Endodermal cell (in vitro differentiated cells): Measurements from ENCODE around the gene NUDT16L1. TPM values are rescaled to one million over a fixed set of nuclear protein-coding genes. Genes with fewer than 3 reads are reported as not detected.

ENCODE experiments used
- DNase-seq: peaks from one replicate; pipeline ENCODE4 v3.0.0-alpha.2; 2017
- H3K27ac ChIP-seq: 2 replicates; pipeline ENCODE4 v1.5.1; 2013; ENCODE audit warnings: mild to moderate bottlenecking, low read depth, low read length, moderate library complexity
- H3K27me3 ChIP-seq: 2 replicates; pipeline ENCODE4 v1.6.1; 2013; ENCODE audit warnings: mild to moderate bottlenecking, low read length, moderate library complexity; ENCODE audit not compliant: insufficient read depth, control insufficient read depth, poor library complexity, severe bottlenecking
- H3K36me3 ChIP-seq: 2 replicates; pipeline ENCODE4 v1.7.0; 2013; ENCODE audit warnings: mild to moderate bottlenecking, low read length, moderate library complexity; ENCODE audit not compliant: control insufficient read depth, insufficient read depth
- H3K4me1 ChIP-seq: one replicate; pipeline ENCODE4 v1.7.0; 2013; ENCODE audit warnings: low read length; ENCODE audit not compliant: control insufficient read depth, insufficient read depth
- H3K4me3 ChIP-seq: 2 replicates; pipeline ENCODE4 v1.5.1; 2013; ENCODE audit warnings: mild to moderate bottlenecking, low read length, moderate library complexity
- H3K9ac ChIP-seq: 2 replicates; pipeline ENCODE4 v1.6.1; 2013; ENCODE audit warnings: mild to moderate bottlenecking, low read length, moderate library complexity; ENCODE audit not compliant: poor library complexity, severe bottlenecking; ENCODE audit errors: extremely low read depth
- H3K9me3 ChIP-seq: 2 replicates; pipeline ENCODE4 v1.6.1; 2013; ENCODE audit warnings: mild to moderate bottlenecking, low read length, moderate library complexity; ENCODE audit not compliant: control insufficient read depth
- H3K27ac Mint-ChIP-seq: 2 replicates; pipeline ENCODE4 v1.8.0; 2020; ENCODE audit warnings: mixed read lengths
- H3K27me3 Mint-ChIP-seq: 2 replicates; pipeline ENCODE4 v1.8.0; 2021; ENCODE audit warnings: mild to moderate bottlenecking, mixed read lengths; ENCODE audit not compliant: insufficient read depth
- H3K36me3 Mint-ChIP-seq: 2 replicates; pipeline ENCODE4 v1.8.0; 2020; ENCODE audit warnings: low read depth, mixed read lengths
- H3K4me1 Mint-ChIP-seq: 2 replicates; pipeline ENCODE4 v1.8.0; 2020; ENCODE audit warnings: mixed read lengths
- H3K4me3 Mint-ChIP-seq: 2 replicates; pipeline ENCODE4 v1.8.0; 2020; ENCODE audit warnings: mild to moderate bottlenecking, moderate library complexity, mixed read lengths
- H3K9me3 Mint-ChIP-seq: 2 replicates; pipeline ENCODE4 v1.8.0; 2020; ENCODE audit warnings: mild to moderate bottlenecking, mixed read lengths
- CTCF ChIP-seq: fragments of 200-600 bp; sonication (generic); conservative IDR thresholded peaks from 2 replicates; pipeline ENCODE4 v1.5.0; 2021; ENCODE audit warnings: antibody characterized with exemption, mild to moderate bottlenecking
- WGBS, 2 experiments: methylation state at CpG; one replicate each; pipeline versions ENCODE4 v1.1.5 to v1.1.7; 2013; ENCODE audit warnings: missing lambda C conversion rate in 2 of 2, mixed read lengths in 1 of 2; ENCODE audit not compliant: insufficient coverage in 1 of 2, insufficient read length in 1 of 2; 5-methylcytosine and 5-hydroxymethylcytosine counted together
- total RNA-seq, 2 donors: library from RNA; stranded (reverse); fragmentation: NEBNext Ultra II Directional in 1 of 2; extraction: Animal tissue kit (Norgen Biotek cat#: 25700) in 1 of 2; gene quantifications; 2 replicates in 1 of 2; 3 replicates in 1 of 2; pipeline ENCODE4 v1.2.1, GENCODE V29; 2021

NUDT16L1 gene
- total RNA-seq, 2 donors from 2014 or later, result 38.6 to 40.7 TPM

- H3K9ac ChIP-seq, result no peak overlapping the region
- no peaks in the 10 kb centered on the region for H3K27me3 ChIP-seq
- WGBS, 2 experiments, result 94 to 95% methylated on average over 14 of the region's 14 CpGs
- Mint-ChIP-seq H3K27ac (no peak overlapping the region), H3K9me3 (no peaks in the 10 kb centered on the region), H3K4me1 (no peaks in the 10 kb centered on the region), H3K4me3 (no peak overlapping the region), H3K27me3 (no peaks in the 10 kb centered on the region), H3K36me3 (peaks cover 44% of the 10 kb centered on the region)
- H3K4me3 ChIP-seq, result no peak overlapping the region
- H3K36me3 ChIP-seq, result peaks cover 61% of the 10 kb centered on the region
- no peak for TF ChIP-seq CTCF
- no peak overlapping the region for H3K27ac ChIP-seq
- H3K4me1 ChIP-seq, result no peaks in the 10 kb centered on the region
- no peak for DNase-seq
- H3K9me3 ChIP-seq, result no peaks in the 10 kb centered on the region
Measured at GRCh38 chr16:4704913-4705312, 11.6 kb downstream of the NUDT16L1 start.

GRCh38 chr16:4706871-4707270 lies 13.5 kb downstream of the NUDT16L1 start:
- no peaks in the 10 kb centered on the region for H3K27me3 ChIP-seq
- no peak overlapping the region for H3K27ac ChIP-seq
- Mint-ChIP-seq H3K9me3 (no peaks in the 10 kb centered on the region), H3K27me3 (no peaks in the 10 kb centered on the region), H3K36me3 (peaks cover 49% of the 10 kb centered on the region), H3K4me3 (no peak overlapping the region), H3K4me1 (no peaks in the 10 kb centered on the region), H3K27ac (no peak overlapping the region)
- TF ChIP-seq CTCF, result no peak
- no peaks in the 10 kb centered on the region for H3K9me3 ChIP-seq
- H3K4me3 ChIP-seq, result no peak overlapping the region
- no peak overlapping the region for H3K9ac ChIP-seq
- H3K36me3 ChIP-seq, result peaks cover 61% of the 10 kb centered on the region
- no peak for DNase-seq
- WGBS, 2 experiments, result 90 to 94% methylated on average over 5 to 7 of the region's 7 CpGs
- H3K4me1 ChIP-seq, result no peaks in the 10 kb centered on the region

- Mint-ChIP-seq H3K27ac (no peak overlapping the region), H3K4me1 (no peaks in the 10 kb centered on the region), H3K36me3 (peaks cover 63% of the 10 kb centered on the region), H3K27me3 (no peaks in the 10 kb centered on the region), H3K4me3 (no peak overlapping the region), H3K9me3 (no peaks in the 10 kb centered on the region)
- DNase-seq, result no peak
- H3K9me3 ChIP-seq, result no peaks in the 10 kb centered on the region
- H3K27me3 ChIP-seq, result no peaks in the 10 kb centered on the region
- no peak for TF ChIP-seq CTCF
- peaks cover 67% of the 10 kb centered on the region for H3K36me3 ChIP-seq
- H3K9ac ChIP-seq, result no peak overlapping the region
- 97 to 98% methylated on average over 3 to 4 of the region's 4 CpGs for WGBS, 2 experiments
- H3K27ac ChIP-seq, result no peak overlapping the region
- H3K4me1 ChIP-seq, result no peaks in the 10 kb centered on the region
- no peak overlapping the region for H3K4me3 ChIP-seq
Measured at GRCh38 chr16:4709481-4709880, 16.1 kb downstream of the NUDT16L1 start.
